ENCODE data around the gene LRRC39.
"Not testable (repeated sequence)": the region's sequence is repeated elsewhere in the genome, so short reads cannot be mapped to it uniquely, and the experiment has no call there.

Gene LRRC39

DNA sequence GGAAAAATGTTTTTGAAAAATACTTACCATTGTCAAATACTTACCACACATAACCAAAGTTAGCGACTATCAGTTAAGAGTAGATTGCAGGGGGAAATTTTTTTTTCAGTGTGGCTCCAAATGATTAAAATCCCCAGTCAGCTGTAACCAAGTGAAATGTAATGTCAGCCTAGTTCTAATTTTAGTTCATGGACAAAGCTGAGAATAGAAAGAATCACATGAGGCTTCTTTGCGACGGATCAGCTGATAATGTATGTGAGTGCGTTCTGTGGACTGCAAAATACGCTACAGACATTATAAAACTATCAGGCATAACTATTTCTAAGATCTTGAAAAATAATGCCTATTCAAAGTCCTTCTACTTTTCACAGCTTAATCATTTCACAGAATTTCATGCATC is at the start of gene LRRC39:
LRRC39 (minus strand) TSS at position 166 of the 400 bp plus-strand sequence. CDS start 9,740 bp downstream, outside the sequence.
- H3K27ac ChIP-seq (ENCODE audit: low read length): no peak within 1 kb of the TSS
- H3K27me3 ChIP-seq (ENCODE audit: control insufficient read depth in 1 of 2, insufficient read depth in 2 of 2, low read length in 2 of 2): no peaks in the 10 kb centered on the region
- H3K4me3 ChIP-seq (ENCODE audit: low read length in 2 of 2): no peak within 1 kb of the TSS
- no peaks in the 10 kb centered on the region for H3K4me1 ChIP-seq (ENCODE audit: control insufficient read depth, insufficient read depth, low read length)
- H3K36me3 ChIP-seq (ENCODE audit: control insufficient read depth in 2 of 2, insufficient read depth in 2 of 2, low read length in 2 of 2): no peaks in the 10 kb centered on the region
- no peak within 1 kb of the TSS for H3K9ac ChIP-seq (ENCODE audit: low read length in 2 of 2)
- H3K9me3 ChIP-seq (ENCODE audit: control insufficient read depth in 2 of 2, low read length in 2 of 2): no peaks in the 10 kb centered on the region

DNA sequence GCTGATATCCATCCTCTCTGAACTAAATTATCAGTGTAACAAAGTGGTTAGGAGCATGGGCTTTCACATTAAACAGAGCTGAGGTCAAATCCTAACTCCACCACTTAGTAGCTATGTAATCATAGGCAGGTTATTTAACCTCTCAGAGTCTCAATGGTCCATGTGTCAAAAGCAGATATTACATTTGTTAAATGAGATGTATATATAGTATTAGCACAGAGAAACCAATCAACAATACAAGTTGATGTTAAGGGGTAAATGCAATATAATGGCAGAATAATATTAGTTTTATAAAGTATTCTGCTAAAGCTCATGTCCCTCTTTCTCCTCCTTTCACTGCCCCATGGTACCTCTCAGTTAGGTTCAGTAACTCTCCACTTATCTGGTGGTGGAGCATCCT is 44.4 kb upstream of the LRRC39 start:
- Histone ChIP-seq H3K27ac (ENCODE audit: low read length) (no peak overlapping the region), H3K4me3 (ENCODE audit: low read length in 2 of 2) (no peak overlapping the region), H3K27me3 (ENCODE audit: control insufficient read depth in 1 of 2, insufficient read depth in 2 of 2, low read length in 2 of 2) (no peaks in the 10 kb centered on the region), H3K9ac (ENCODE audit: low read length in 2 of 2) (no peak overlapping the region), H3K36me3 (ENCODE audit: control insufficient read depth in 2 of 2, insufficient read depth in 2 of 2, low read length in 2 of 2) (peaks cover 0 to 10% of the 10 kb centered on the region in 2 donors), H3K9me3 (ENCODE audit: control insufficient read depth in 2 of 2, low read length in 2 of 2) (no peaks in the 10 kb centered on the region), H3K4me1 (ENCODE audit: control insufficient read depth, insufficient read depth, low read length) (no peaks in the 10 kb centered on the region)

DNA sequence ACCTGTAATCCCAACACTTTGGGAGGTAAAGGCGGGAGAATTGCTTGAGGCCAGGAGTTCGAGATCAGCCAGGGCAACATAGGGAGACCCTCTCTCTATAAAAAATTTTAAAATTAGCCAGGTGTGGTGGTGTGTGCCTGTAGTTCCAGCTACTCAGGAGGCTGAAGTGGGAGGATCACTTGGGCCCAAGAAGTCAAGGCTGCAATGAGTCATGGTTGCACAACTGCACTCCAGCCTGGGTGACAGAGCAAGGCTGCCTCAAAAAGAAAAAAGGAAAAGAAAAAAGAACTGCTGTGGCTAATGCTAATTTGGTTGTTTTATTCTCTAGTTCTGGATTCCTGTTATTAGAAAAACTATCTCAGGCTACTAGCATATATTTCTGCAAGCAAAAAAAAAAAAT is 41.8 kb upstream of the LRRC39 start:
- H3K27me3 ChIP-seq (ENCODE audit: control insufficient read depth in 1 of 2, insufficient read depth in 2 of 2, low read length in 2 of 2): no peaks in the 10 kb centered on the region
- no peak overlapping the region for H3K4me3 ChIP-seq (ENCODE audit: low read length in 2 of 2)
- H3K9me3 ChIP-seq (ENCODE audit: control insufficient read depth in 2 of 2, low read length in 2 of 2): no peaks in the 10 kb centered on the region
- peaks cover 0 to 10% of the 10 kb centered on the region in 2 donors for H3K36me3 ChIP-seq (ENCODE audit: control insufficient read depth in 2 of 2, insufficient read depth in 2 of 2, low read length in 2 of 2)
- no peaks in the 10 kb centered on the region for H3K4me1 ChIP-seq (ENCODE audit: control insufficient read depth, insufficient read depth, low read length)
- H3K27ac ChIP-seq (ENCODE audit: low read length): no peak overlapping the region
- no peak overlapping the region for H3K9ac ChIP-seq (ENCODE audit: low read length in 2 of 2)

DNA sequence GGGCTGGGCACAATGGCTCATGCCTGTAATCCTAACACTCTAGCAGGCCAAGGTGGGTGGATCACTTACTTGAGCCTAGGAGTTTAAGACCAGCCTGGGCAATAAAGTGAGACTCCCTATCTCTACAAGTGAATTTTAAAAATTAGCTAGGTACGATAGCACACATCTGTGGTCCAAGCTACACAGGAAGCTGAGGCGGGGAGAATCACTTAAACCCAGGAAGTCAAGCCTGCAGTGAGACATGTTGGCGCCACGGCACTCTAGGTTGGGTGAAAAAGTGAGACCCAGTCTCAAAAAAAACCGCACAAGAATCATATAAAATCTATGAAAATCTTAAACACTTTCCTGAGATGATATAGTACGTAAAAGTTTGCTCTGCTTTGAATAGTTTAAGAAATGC is 41.4 kb upstream of the LRRC39 start:
- H3K36me3 ChIP-seq (ENCODE audit: control insufficient read depth in 2 of 2, insufficient read depth in 2 of 2, low read length in 2 of 2): peaks cover 2 to 10% of the 10 kb centered on the region in 2 donors
- H3K9ac ChIP-seq (ENCODE audit: low read length in 2 of 2): no peak overlapping the region
- no peaks in the 10 kb centered on the region for H3K27me3 ChIP-seq (ENCODE audit: control insufficient read depth in 1 of 2, insufficient read depth in 2 of 2, low read length in 2 of 2)
- H3K27ac ChIP-seq (ENCODE audit: low read length): no peak overlapping the region
- no peaks in the 10 kb centered on the region for H3K9me3 ChIP-seq (ENCODE audit: control insufficient read depth in 2 of 2, low read length in 2 of 2)
- no peak overlapping the region for H3K4me3 ChIP-seq (ENCODE audit: low read length in 2 of 2)
- H3K4me1 ChIP-seq (ENCODE audit: control insufficient read depth, insufficient read depth, low read length): no peaks in the 10 kb centered on the region

DNA sequence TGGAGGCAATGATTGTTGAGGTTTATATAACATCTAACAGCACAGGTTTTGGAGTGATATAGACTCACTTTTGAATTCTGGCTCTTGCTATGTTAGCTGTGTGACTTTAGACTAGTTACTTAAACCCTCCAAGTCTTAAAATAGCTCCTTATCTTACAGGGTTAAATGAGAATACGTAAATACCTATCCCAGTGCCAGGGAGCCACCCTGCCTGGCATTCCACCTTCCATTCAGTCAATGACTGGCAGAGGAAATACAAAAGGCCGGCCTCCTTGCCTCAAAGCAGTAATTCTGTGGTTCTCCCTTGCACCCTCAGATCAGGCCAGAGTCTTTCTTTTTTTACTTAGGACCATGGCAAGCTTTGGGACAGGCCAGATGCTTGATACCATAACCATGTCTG is 39.8 kb upstream of the LRRC39 start:
- H3K4me3 ChIP-seq (ENCODE audit: low read length in 2 of 2): no peak overlapping the region
- no peaks in the 10 kb centered on the region for H3K4me1 ChIP-seq (ENCODE audit: control insufficient read depth, insufficient read depth, low read length)
- H3K9ac ChIP-seq (ENCODE audit: low read length in 2 of 2): no peak overlapping the region
- H3K9me3 ChIP-seq (ENCODE audit: control insufficient read depth in 2 of 2, low read length in 2 of 2): no peaks in the 10 kb centered on the region
- H3K36me3 ChIP-seq (ENCODE audit: control insufficient read depth in 2 of 2, insufficient read depth in 2 of 2, low read length in 2 of 2): peaks cover 10% of the 10 kb centered on the region in 2 donors
- no peaks in the 10 kb centered on the region for H3K27me3 ChIP-seq (ENCODE audit: control insufficient read depth in 1 of 2, insufficient read depth in 2 of 2, low read length in 2 of 2)
- no peak overlapping the region for H3K27ac ChIP-seq (ENCODE audit: low read length)

DNA sequence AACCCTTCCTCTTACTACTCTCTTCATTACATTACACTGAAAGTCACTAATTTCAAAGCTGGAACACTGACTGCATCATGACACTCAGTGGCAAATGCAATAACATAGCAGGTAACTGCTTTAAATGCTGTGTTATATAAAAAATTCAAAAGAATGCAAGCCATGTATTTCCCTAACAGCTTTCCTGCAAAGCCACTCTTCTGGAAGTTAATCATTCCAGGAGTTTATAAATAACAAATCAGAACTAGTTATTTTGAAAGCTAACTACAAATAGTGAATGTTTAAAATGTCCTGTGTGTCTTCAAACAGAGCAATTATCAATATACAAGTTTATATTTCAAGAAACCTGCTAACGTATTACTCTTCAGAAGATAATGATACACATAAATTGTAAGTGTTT is 37.0 kb upstream of the LRRC39 start:
- Histone ChIP-seq H3K9ac (ENCODE audit: low read length in 2 of 2) (no peak overlapping the region), H3K4me1 (ENCODE audit: control insufficient read depth, insufficient read depth, low read length) (no peaks in the 10 kb centered on the region), H3K36me3 (ENCODE audit: control insufficient read depth in 2 of 2, insufficient read depth in 2 of 2, low read length in 2 of 2) (peaks cover 17 to 24% of the 10 kb centered on the region in 2 donors), H3K27me3 (ENCODE audit: control insufficient read depth in 1 of 2, insufficient read depth in 2 of 2, low read length in 2 of 2) (no peaks in the 10 kb centered on the region), H3K9me3 (ENCODE audit: control insufficient read depth in 2 of 2, low read length in 2 of 2) (no peaks in the 10 kb centered on the region), H3K4me3 (ENCODE audit: low read length in 2 of 2) (no peak overlapping the region), H3K27ac (ENCODE audit: low read length) (no peak overlapping the region)

DNA sequence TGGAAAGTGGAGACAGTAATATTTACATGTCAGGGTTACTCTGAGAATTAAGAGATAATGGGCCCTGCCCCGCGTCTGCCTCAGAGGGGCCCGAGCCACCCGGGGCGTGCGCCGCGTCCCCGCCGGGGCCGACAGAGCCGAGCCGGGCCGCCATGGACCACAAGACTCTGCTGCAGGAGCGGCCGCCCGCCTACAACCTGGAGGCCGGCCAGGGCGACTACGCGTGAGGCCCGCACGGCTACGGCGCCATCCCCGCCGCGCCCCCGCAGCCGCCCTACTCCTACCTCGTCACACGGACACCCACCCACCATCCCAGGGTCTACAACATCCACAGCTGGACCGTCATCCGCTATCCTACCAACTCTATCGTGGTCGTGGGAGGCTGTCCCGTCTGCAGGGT is 35.1 kb upstream of the LRRC39 start:
- H3K9ac ChIP-seq (ENCODE audit: low read length in 2 of 2): no peak overlapping the region
- H3K36me3 ChIP-seq (ENCODE audit: control insufficient read depth in 2 of 2, insufficient read depth in 2 of 2, low read length in 2 of 2): peaks cover 13 to 25% of the 10 kb centered on the region in 2 donors
- H3K4me1 ChIP-seq (ENCODE audit: control insufficient read depth, insufficient read depth, low read length): no peaks in the 10 kb centered on the region
- H3K27me3 ChIP-seq (ENCODE audit: control insufficient read depth in 1 of 2, insufficient read depth in 2 of 2, low read length in 2 of 2): no peaks in the 10 kb centered on the region
- H3K27ac ChIP-seq (ENCODE audit: low read length): no peak overlapping the region
- no peak overlapping the region for H3K4me3 ChIP-seq (ENCODE audit: low read length in 2 of 2)
- H3K9me3 ChIP-seq (ENCODE audit: control insufficient read depth in 2 of 2, low read length in 2 of 2): no peaks in the 10 kb centered on the region

DNA sequence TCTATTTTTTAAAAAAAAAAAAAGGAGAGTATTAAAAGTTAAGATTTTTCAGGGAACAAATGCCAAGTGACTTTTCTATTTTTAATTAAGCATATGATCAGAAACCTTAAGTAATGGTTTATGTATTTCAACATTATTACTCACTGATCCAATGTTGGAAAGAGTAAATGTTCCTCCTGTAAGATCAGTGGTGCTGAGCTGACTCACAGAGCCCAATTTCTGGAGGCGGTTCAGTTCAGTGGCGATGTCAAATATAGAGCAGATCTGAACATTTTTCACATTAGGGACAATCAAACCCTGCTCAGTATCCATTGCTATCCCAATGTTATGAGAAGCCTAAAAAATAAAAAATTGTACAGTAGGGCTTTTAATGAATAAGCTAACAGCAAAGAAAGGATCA is 28.2 kb upstream of the LRRC39 start:
- Histone ChIP-seq H3K9ac (ENCODE audit: low read length in 2 of 2) (no peak overlapping the region), H3K36me3 (ENCODE audit: control insufficient read depth in 2 of 2, insufficient read depth in 2 of 2, low read length in 2 of 2) (peaks cover 6 to 10% of the 10 kb centered on the region in 2 donors), H3K4me3 (ENCODE audit: low read length in 2 of 2) (no peak overlapping the region)

DNA sequence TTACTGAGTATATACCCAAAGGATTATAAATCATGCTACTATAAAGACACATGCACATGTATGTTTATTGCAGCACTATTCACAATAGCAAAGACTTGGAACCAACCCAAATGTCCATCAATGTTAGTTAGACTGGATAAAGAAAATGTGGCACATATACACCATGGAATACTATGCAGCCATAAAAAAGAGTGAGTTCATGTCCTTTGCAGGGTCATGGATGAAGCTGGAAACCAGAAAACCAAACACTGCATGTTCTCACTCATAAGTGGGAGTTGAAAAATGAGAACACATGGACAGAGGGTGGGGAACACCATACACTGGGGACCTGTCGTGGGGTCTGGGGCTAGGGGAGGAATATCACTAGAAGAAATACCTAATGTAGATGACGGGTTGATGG is 27.5 kb upstream of the LRRC39 start:
- not testable (repeated sequence) for H3K4me3 ChIP-seq (ENCODE audit: low read length in 2 of 2); H3K9me3 ChIP-seq (ENCODE audit: control insufficient read depth in 2 of 2, low read length in 2 of 2); H3K27ac ChIP-seq (ENCODE audit: low read length); H3K36me3 ChIP-seq (ENCODE audit: control insufficient read depth in 2 of 2, insufficient read depth in 2 of 2, low read length in 2 of 2); H3K4me1 ChIP-seq (ENCODE audit: control insufficient read depth, insufficient read depth, low read length); H3K27me3 ChIP-seq (ENCODE audit: control insufficient read depth in 1 of 2, insufficient read depth in 2 of 2, low read length in 2 of 2); H3K9ac ChIP-seq (ENCODE audit: low read length in 2 of 2)

More for the DNA sequence above, 28.2 kb upstream of the LRRC39 start:
- Histone ChIP-seq H3K27me3 (ENCODE audit: control insufficient read depth in 1 of 2, insufficient read depth in 2 of 2, low read length in 2 of 2) (no peaks in the 10 kb centered on the region), H3K4me1 (ENCODE audit: control insufficient read depth, insufficient read depth, low read length) (no peaks in the 10 kb centered on the region), H3K27ac (ENCODE audit: low read length) (no peak overlapping the region), H3K9me3 (ENCODE audit: control insufficient read depth in 2 of 2, low read length in 2 of 2) (no peaks in the 10 kb centered on the region)

DNA sequence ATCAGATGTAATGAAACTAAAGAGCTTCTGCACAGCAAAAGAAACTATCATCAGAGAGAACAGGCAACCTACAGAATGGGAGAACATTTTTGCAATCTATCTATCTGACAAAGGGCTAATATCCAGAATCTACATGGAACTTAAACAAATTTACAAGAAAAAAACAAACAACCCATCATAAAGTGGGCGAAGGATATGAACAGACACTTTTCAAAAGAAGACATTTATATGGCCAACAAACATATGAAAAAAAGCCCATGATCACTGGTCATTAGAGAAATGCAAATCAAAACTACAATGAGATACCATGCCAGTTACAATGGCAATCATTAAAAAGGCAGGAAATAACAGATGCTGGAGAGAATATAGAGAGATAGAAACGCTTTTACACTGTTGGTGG is 27.0 kb upstream of the LRRC39 start:
- H3K27ac ChIP-seq (ENCODE audit: low read length); H3K4me3 ChIP-seq (ENCODE audit: low read length in 2 of 2); H3K9ac ChIP-seq (ENCODE audit: low read length in 2 of 2); H3K27me3 ChIP-seq (ENCODE audit: control insufficient read depth in 1 of 2, insufficient read depth in 2 of 2, low read length in 2 of 2); H3K36me3 ChIP-seq (ENCODE audit: control insufficient read depth in 2 of 2, insufficient read depth in 2 of 2, low read length in 2 of 2); H3K4me1 ChIP-seq (ENCODE audit: control insufficient read depth, insufficient read depth, low read length); H3K9me3 ChIP-seq (ENCODE audit: control insufficient read depth in 2 of 2, low read length in 2 of 2): not testable (repeated sequence)

DNA sequence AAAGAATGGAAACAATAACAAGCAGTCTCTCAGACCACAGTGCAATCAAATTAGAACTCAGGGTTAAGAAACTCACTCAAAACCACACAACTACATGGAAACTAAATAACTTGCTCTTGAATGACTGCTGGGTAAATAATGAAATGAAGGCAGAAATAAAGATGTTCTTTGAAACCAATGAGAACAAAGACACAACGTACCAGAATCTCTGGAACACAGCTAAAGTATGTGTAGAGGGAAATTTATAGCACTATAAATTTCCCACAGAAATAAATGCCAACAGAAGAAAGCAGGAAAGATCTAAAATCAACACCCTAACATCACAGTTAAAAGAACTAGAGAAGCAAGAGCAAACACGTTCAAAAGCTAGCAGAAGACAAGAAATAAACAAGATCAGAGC is 24.6 kb upstream of the LRRC39 start:
- H3K9ac ChIP-seq (ENCODE audit: low read length in 2 of 2); H3K27ac ChIP-seq (ENCODE audit: low read length); H3K4me1 ChIP-seq (ENCODE audit: control insufficient read depth, insufficient read depth, low read length); H3K4me3 ChIP-seq (ENCODE audit: low read length in 2 of 2); H3K9me3 ChIP-seq (ENCODE audit: control insufficient read depth in 2 of 2, low read length in 2 of 2); H3K27me3 ChIP-seq (ENCODE audit: control insufficient read depth in 1 of 2, insufficient read depth in 2 of 2, low read length in 2 of 2): not testable (repeated sequence)
- H3K36me3 ChIP-seq (ENCODE audit: control insufficient read depth in 2 of 2, insufficient read depth in 2 of 2, low read length in 2 of 2): peaks cover 5 to 14% of the 10 kb centered on the region in 2 donors

All from stomach smooth muscle (tissue), 2 donors.